ENCODE data around the gene PPP1R14B. TPM values are rescaled to one million over a fixed set of nuclear protein-coding genes. Genes with fewer than 3 reads are reported as not detected.

Gene PPP1R14B
- total and polyA plus RNA-seq, 2 of the 13 experiments (the other 11 are each of a cell fraction or from before 2014, with no cell fraction given): 110 to 148 TPM

- no peak for TF ChIP-seq NAIF1 (CRISPR knock-in tag; IDR thresholded peaks at IDR 0.05; ENCODE audit: borderline replicate concordance)
- TF ChIP-seq TCF12 (IDR thresholded peaks at IDR 0.05): no peak
- no peak for TF ChIP-seq TCF12 (CRISPR knock-in tag; IDR thresholded peaks at IDR 0.05)
- TF ChIP-seq TOPORS (CRISPR knock-in tag; IDR thresholded peaks at IDR 0.05): no peak
- no peak for TF ChIP-seq PTBP1 (IDR thresholded peaks at IDR 0.05; ENCODE audit: low read depth, low read length, poor library complexity, severe bottlenecking)
- TF ChIP-seq ARNTL (CRISPR knock-in tag; IDR thresholded peaks at IDR 0.05): no peak
- TF ChIP-seq ZNF703 (CRISPR knock-in tag; IDR thresholded peaks at IDR 0.05; ENCODE audit: borderline replicate concordance): no peak
- TF ChIP-seq NR1H2 (CRISPR knock-in tag; IDR thresholded peaks at IDR 0.05; ENCODE audit: borderline replicate concordance, low read depth): no peak
- no peak for TF ChIP-seq NRL (CRISPR knock-in tag; IDR thresholded peaks at IDR 0.05; ENCODE audit: borderline replicate concordance)
- no peak for TF ChIP-seq ZFP82 (CRISPR knock-in tag; IDR thresholded peaks at IDR 0.05; ENCODE audit: borderline replicate concordance)
- no peak for TF ChIP-seq ZNF142 (CRISPR knock-in tag; IDR thresholded peaks at IDR 0.05)
- TF ChIP-seq, protein P1, sequence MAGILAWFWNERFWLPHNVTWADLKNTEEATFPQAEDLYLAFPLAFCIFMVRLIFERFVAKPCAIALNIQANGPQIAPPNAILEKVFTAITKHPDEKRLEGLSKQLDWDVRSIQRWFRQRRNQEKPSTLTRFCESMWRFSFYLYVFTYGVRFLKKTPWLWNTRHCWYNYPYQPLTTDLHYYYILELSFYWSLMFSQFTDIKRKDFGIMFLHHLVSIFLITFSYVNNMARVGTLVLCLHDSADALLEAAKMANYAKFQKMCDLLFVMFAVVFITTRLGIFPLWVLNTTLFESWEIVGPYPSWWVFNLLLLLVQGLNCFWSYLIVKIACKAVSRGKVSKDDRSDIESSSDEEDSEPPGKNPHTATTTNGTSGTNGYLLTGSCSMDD (CRISPR knock-in tag; IDR thresholded peaks at IDR 0.05): no peak
- TF ChIP-seq GMEB2 (CRISPR knock-in tag; IDR thresholded peaks at IDR 0.05; ENCODE audit: low read depth): no peak
- TF ChIP-seq NR2F2 (IDR thresholded peaks at IDR 0.05; ENCODE audit: borderline replicate concordance, low read depth): no peak
- TF ChIP-seq ZNF180 (CRISPR knock-in tag; IDR thresholded peaks at IDR 0.05; ENCODE audit: borderline replicate concordance, low read depth): no peak
- no peak for TF ChIP-seq SP5 (CRISPR knock-in tag; IDR thresholded peaks at IDR 0.05; ENCODE audit: borderline replicate concordance, low read depth)
- no peak for TF ChIP-seq BRD4 (CRISPR knock-in tag; IDR thresholded peaks at IDR 0.05)
- TF ChIP-seq ZSCAN5A (CRISPR knock-in tag; IDR thresholded peaks at IDR 0.05; ENCODE audit: borderline replicate concordance): no peak
- TF ChIP-seq ZMAT3 (CRISPR knock-in tag; conservative IDR thresholded peaks at IDR 0.05): no peak
- TF ChIP-seq GATAD2A (CRISPR knock-in tag; IDR thresholded peaks at IDR 0.05): peak; percentile 73
- no peak for TF ChIP-seq SIN3B (IDR thresholded peaks at IDR 0.05; ENCODE audit: low read length)
- TF ChIP-seq ZNF879 (CRISPR knock-in tag; IDR thresholded peaks at IDR 0.05): no peak
These were observed 28.0 kb downstream of the PPP1R14B start (continued) for GRCh38 chr11:64218628-64219353.

Data from HepG2 (cell line).